HG03565 (cell line): ENCODE measurements around the gene TMEM14C.

Experiments used
- ATAC-seq: cut with Tn5 transposase; IDR thresholded peaks from one replicate; pipeline ENCODE4 v1.9.1; 2021; ENCODE audit warnings: mild to moderate bottlenecking, moderate library complexity; ENCODE audit not compliant: unreplicated experiment

Gene TMEM14C

GRCh38 chr6:10759884-10760329, 37.0 kb downstream of the TMEM14C start:
- no peak for ATAC-seq

DNA sequence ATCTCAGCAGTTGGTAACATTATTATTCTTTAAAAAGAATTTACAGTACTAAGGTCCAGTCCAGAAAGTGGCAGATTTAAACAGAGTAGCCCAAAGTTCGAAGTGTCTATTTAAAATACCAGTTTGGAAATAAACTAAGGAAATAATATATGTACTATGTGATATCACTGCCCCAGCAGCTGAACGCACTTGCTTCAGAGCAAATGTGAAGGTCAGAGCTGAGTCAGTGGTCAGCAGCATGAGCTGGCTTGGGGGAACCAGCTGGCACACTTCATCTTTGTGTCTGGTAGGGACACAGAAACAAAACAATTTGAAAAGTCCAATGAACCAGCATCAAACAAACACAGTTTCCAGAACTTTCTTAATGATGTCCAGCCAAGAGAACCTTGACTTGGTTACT, 40.1 kb downstream of the TMEM14C start:
- ATAC-seq = no peak

DNA sequence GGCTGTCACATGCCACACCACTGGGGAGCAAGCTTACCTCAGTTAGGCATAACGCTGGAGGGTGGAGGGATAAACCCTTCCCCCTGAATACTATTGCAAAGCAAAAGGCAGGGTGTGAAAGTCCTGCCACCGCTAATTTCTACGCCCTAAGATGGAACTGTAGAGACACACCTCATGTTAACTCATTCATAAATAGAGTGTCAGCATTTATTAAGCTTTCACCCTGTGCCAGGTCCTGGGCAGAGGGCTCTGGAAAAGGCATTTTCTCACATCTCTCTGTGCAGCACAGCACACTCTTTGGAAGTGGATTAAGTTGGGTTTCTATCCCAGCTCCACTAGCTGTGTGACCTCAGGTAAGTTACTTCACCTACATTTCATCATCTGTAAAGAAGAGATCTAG, 46.5 kb downstream of the TMEM14C start:
- no peak for ATAC-seq

DNA sequence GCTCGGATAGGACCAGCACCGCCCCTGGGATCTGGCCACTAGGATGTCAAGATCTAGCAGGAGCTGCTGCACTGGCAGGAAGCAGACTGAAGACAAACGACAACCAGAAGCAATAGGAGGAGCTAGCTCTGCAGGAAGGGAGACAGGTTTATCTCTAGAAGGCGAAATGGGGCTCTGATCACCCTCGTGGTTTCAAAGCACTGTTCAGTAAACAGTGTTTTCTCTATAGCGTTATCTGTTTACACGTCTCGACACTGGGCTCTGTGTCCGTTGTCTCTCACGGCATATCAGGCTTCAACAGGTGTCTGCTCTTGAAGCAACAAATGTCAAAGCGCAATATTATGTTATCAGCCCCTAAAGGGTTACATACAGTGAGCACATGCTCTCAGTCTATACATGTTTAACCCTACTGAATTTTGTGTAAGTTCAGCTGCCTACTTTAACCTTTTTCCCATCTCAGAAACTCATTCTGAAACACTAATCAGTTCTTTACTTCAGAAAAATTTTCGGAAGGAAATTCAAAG, 48.6 kb downstream of the TMEM14C start:
- no peak for ATAC-seq

- ATAC-seq = no peak
Measured at GRCh38 chr6:10778230-10778629, 55.4 kb downstream of the TMEM14C start.

DNA sequence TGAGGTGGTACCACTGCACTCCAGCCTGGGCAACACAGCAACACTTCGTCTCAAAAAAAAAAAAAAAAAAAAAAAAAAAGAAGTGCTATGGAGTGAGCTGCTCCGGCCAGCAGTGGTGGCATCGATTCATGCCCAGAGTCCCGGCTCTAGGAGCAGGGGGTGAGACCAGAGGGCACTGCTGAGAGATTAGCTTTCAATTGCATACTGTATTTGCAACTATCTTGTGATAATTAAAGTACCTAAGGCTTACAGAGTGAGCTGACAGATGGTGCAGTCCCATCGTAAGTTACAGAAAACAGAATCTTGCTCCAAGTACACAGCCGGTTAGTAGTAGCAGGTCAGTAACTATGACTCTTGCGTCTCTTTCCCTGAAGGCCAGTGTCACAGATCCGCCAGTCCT, 56.2 kb downstream of the TMEM14C start:
- no peak for ATAC-seq
